Measurements from ENCODE around the gene CDH4.

The CDH4 gene

DNA sequence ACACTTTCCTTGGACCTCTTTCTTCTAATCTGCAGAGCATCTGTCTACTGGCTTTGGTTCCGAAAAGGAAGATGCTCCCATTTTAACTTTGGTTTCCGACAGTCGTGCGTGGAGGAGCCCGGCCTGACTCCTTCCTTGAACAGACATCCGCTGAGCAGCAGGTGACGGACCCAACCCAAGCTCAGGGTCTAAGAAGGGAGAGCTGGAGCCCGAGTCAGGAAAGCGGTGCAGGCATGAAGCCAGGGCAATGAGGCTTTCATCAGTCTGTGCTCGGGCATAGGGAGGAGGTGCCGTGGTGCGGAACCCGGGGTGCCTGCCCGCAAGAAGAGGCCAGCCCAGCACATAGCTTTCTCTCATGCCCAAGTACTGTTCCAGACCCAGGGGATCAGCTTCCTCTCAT is 109.4 kb downstream of the CDH4 start:
- DNase-seq, result no peak

GRCh38 chr20:61364147-61364546 is 112.1 kb downstream of the CDH4 start:
- no peak for DNase-seq

DNA sequence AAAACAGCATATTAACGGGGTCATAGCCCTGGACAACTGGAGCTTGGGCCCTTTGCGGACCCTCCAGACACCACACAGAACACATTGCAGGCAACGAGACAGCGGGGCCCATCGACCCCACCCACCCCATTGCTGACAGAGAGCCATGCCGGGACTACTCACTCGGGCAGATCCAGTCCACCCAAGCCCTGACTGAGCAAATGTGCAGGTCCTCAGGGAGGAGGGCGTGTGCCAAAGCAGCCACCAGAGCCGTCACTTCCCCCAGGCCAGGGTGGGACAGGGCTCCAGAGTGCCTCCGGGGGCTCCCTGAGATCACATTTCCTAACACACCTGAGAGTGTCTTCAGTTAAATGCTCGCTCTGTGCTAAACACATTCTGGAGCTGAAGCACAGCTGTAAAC is 114.9 kb downstream of the CDH4 start:
- DNase-seq, result no peak

- no peak for DNase-seq
These were observed 117.9 kb downstream of the CDH4 start for GRCh38 chr20:61369731-61370520.

DNA sequence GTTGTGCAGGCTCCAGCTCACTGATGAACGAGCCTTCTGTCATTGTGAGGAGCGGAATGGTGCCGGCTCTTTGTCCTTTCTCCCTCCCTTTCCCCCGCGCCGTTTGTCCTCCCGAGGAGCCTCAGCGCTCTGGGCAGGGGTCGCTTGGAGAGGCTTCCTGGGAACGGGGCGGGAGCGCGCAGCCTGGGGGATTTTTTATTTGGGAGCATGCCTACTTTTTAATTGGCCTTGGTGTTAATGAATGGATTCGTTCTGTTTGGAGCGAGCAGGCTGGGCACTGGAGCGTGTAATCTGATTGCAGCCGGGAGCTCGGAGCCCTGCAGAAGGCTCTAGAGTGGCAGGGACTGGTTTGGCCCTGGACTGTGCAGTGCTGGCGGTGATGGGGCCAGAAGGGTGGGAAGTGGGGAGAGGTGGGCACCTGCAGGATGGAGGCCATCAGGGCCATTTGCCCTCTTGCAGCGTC is 118.8 kb downstream of the CDH4 start:
- no peak for DNase-seq

DNA sequence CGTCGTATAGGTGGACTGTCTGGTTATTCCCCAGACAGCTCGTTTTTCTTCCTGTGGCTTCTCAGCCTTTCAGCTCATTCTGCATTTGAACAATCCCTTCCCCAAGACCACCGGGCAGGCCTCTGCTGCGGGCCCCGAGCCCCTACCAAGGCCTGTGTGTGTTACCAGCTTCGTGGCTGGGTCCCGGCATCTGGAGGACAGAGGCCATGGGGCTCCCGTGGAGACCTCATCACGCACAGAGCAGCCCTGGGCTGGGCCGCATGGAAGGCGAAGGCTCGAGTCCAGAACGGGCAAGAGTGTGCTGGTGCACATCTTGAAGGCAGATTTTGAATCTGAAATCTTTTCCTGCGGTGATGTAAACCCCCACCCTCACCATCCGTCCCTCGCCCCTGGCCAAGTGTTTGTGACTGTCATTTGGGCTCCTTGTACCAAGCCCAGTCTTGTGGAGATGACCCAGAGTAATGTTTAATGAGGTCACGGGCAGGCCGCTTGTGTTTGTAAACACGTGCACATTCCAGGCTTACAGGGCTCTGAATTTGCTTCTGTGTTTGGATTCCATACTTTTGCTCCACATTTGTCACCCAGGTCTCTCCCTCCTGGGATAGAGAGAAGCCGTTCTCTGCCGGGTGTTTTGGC is 119.6 kb downstream of the CDH4 start:
- no peak for DNase-seq

GRCh38 chr20:61372137-61373054 is 120.3 kb downstream of the CDH4 start:
- no peak for DNase-seq

DNA sequence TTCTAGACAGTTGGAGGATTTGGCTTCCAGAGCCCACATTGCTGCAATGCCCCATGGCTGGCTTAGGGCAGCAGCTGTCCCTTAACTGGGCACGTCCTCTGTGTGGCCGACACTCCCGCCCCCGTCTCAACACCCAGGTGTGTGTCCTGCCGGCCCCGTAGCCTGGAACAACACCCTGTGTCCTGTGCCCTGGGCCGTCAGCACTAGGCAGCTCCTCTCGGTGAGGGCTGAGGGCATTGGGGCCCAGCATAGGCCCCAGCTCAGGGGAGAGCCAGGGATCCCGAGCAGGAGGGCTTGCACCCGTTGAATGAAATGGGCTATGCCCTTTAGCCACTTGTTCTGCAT is 121.0 kb downstream of the CDH4 start:
- no peak for DNase-seq

- no peak for DNase-seq
These were observed 122.0 kb downstream of the CDH4 start for GRCh38 chr20:61373956-61374545.

- DNase-seq, result no peak
These were observed 124.6 kb downstream of the CDH4 start for GRCh38 chr20:61376541-61377240.

- no peak for DNase-seq
These were observed 126.8 kb downstream of the CDH4 start for GRCh38 chr20:61378694-61379355.

DNA sequence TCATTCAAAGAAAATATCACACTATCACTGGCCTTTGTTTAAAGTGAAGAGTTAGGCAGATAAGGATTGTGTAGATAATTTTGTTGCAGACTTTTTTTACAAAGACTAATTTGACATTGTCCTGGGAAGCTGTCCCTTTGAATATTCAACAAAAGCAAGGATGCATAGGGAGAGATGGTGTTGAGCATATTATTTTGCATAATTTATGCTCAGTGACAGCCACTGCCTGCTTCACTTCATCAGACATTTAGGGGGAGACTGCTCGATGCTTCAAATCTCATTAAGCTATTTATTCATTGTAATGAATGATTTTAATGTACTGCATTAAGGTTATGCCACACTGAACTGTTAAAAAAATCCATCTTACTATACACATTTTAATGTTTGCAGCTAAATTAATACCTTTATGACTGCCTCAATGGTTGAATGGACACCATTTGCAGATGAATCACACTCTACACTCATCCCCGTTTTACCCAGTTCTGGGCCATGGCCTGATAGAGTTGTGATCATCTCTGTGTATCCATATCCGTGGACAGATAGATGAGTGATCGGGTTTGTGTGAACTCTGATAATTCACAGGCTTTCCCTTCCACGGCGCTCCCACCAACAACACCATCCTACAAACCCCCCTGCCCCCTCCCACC is 128.0 kb downstream of the CDH4 start:
- DNase-seq, result no peak

GRCh38 chr20:61380545-61380915 is 128.5 kb downstream of the CDH4 start:
- DNase-seq, result no peak

GRCh38 chr20:61382194-61382593 is 130.1 kb downstream of the CDH4 start:
- DNase-seq, result no peak

DNA sequence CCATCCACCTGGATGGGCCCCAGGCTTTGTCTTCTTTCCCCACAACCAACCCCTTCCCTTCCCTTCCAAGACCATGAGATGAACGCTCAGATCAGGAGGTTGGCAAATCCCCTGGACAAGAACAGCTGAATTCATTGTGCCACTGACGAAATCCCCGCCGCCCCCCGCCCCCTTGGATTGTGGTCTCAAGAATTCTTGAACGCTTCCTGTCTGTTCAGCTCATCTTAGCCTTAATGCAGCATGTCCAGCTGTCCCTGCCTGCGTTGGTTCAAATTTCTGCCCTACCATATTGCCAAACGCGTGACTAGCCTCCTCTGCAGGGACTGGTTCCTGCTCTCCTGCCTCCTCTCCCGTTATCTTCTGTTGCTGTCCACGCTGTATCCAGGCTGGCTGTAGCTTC is 133.2 kb downstream of the CDH4 start:
- DNase-seq, result no peak

DNA sequence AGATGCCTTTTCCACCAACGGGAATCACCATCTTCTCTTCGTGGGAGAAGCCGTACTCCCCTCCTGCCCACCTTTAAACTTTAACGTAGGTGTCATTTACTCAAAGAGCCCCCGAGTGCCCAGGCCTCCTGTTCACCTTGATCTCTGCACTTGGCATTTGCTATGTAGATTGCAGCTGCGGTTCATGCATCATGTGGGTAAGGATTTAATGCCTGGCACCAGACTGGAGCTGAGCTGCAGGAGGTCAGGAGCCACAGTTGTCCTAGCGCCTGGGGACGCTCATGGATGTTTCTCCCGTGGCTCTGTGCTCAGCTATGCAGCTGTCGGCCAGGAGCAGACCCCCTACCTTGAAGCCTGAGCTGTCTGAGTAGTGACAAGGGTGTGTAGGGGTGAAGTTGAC is 133.7 kb downstream of the CDH4 start:
- no peak for DNase-seq

DNA sequence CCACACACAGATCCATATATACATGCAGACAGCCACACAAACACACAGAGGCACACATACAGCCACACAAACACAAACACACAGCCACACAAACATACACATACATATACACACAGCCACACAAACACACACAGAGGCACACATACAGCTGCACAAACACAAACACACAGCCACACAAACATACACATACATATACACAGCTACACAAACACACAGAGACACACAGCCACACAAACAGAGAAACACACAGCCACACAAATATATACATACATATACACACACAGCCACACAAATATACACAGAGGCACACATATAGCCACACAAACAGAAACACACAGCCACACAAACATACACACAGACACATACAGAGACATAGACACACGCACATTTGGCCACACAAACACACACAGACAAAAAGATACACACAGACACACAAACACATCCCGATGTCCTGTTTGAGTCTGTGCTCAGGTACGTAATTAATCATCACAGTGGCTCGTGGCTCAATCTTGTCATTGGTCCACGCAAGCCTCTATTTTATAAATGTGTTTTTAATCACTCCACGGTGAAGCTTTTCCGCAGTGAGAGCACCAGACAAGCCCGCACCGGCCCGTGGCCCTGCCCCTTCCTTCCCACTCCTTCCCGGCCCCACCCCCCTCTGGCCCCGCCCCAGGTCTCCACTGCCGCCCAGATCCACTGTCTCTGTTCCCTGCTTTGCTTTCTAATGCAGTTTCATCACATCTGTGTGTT is 135.3 kb downstream of the CDH4 start:
- no peak for DNase-seq

DNA sequence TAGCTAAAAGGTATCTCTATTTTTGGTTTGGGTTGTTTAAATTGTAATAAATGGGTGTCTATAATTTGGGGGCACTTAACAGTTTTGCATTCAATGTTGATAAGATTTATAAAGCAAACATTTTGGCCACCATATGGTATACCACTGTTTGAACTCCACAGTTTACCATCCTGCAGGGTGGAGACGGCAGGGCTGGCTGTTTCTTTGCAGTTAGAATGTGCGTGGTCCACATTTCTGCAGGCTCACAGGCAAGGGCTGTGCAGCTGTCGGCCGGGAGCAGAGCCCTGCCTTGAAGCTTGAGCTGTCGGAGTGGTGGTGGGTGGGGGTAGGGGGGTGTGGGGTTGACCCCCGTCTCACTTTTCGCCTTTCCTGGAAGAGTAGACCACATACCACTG is 135.9 kb downstream of the CDH4 start:
- no peak for DNase-seq

DNA sequence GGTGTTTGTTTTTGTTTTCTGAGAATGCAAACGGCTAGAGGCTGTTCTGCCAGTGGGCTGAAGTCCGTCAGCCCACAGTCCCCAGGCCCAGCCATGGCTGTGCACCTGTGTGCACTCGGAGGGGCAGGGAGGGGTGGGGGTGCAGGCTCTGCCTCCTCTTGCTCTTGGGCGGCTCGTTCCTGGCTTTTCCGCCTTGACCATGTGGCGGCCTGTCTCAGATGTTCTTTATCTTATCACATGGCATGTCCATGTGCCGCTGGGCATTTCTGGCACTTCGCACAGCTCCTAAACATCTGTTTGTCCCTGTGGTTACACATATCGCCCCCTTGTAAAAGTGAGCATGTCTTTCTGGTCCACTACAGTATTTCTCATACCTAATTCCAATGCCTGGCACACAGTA is 137.0 kb downstream of the CDH4 start:
- DNase-seq, result no peak

GRCh38 chr20:61391185-61391584 is 139.1 kb downstream of the CDH4 start:
- DNase-seq, result no peak

All from CD4-positive, alpha-beta T cell treated with Interleukin-17A for 1 hour (primary cell).